ENCODE measurements around the gene CALCB.

DNA sequence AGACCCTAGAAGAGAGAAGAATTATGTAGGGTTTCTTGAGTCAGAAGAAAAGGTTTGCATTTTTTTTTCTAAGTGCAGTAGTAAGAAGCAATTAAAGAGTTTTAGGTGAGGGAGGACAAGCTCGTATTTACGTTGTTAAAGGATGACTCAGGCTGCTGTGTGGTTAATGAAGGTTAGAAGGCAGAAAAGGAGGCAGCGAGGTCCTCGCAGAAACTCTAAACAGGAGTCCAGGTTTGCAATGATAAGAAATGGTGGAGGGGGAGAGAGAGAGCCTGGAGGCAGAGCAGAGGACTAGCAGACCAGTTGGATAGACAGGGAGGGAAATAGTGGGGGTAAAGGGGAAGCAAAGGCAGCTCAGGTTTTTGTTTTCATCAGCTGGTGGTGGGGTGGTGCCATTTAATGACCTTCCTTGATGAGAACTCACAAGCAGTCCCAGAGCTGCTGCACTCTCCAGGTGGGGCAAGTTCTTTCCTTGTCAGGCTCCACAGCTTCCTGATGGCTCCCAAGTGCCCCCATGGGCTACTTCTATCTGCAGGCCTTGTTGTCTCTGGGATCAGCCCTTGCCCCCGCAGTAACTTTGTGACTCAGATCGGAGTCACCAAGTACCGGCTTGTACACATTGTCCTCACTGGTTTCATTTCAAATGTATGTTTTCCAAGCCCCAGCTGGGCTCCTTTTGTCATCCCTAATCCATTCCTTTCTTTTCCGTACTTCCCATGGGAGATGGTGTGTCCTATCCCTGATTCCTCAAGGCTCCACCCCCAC lies 33.0 kb downstream of the CALCB start:
- TF ChIP-seq, protein P1, sequence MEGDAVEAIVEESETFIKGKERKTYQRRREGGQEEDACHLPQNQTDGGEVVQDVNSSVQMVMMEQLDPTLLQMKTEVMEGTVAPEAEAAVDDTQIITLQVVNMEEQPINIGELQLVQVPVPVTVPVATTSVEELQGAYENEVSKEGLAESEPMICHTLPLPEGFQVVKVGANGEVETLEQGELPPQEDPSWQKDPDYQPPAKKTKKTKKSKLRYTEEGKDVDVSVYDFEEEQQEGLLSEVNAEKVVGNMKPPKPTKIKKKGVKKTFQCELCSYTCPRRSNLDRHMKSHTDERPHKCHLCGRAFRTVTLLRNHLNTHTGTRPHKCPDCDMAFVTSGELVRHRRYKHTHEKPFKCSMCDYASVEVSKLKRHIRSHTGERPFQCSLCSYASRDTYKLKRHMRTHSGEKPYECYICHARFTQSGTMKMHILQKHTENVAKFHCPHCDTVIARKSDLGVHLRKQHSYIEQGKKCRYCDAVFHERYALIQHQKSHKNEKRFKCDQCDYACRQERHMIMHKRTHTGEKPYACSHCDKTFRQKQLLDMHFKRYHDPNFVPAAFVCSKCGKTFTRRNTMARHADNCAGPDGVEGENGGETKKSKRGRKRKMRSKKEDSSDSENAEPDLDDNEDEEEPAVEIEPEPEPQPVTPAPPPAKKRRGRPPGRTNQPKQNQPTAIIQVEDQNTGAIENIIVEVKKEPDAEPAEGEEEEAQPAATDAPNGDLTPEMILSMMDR (conservative IDR thresholded peaks at IDR 0.05; ENCODE audit: low read depth, low read length): no peak
- TF ChIP-seq EZH2 (IDR thresholded peaks at IDR 0.05; ENCODE audit: borderline replicate concordance, low read depth, low read length, poor library complexity, severe bottlenecking): no peak
